GM12878 (cell line): Measurements from ENCODE around the gene ZNF280A.

Source experiments
- CHD1 ChIP-seq: IDR thresholded peaks from 2 replicates; pipeline ENCODE4 v1.6.1; 2012; ENCODE audit warnings: low read depth, low read length, improper control_type of control experiment
- ETV6 ChIP-seq, 2 experiments: fragments of 450-650 bp in 1 of 2; IDR thresholded peaks in 1 of 2; conservative IDR thresholded peaks in 1 of 2; 2 replicates each; pipeline ENCODE4 v1.6.1; 2014; ENCODE audit warnings: antibody characterized with exemption in 1 of 2, borderline replicate concordance in 1 of 2, low read depth in 1 of 2, mild to moderate bottlenecking in 1 of 2, moderate library complexity in 1 of 2
- MXI1 ChIP-seq: fragments of 150-350 bp; IDR thresholded peaks from 2 replicates; pipeline ENCODE4 v1.6.1; 2011; ENCODE audit warnings: low read depth, mild to moderate bottlenecking, inconsistent platforms, low read length, improper control_type of control experiment
- NFIC ChIP-seq: IDR thresholded peaks from 2 replicates; pipeline ENCODE4 v1.6.1; 2012; ENCODE audit warnings: low read depth, mild to moderate bottlenecking, inconsistent platforms, low read length, moderate library complexity
- NFYB ChIP-seq: IDR thresholded peaks from 2 replicates; pipeline ENCODE4 v1.6.1; 2011; ENCODE audit warnings: low read depth, mild to moderate bottlenecking, low read length, improper control_type of control experiment, moderate library complexity; ENCODE audit not compliant: insufficient read depth
- POLR2A ChIP-seq: IDR thresholded peaks from 2 replicates; pipeline ENCODE4 v1.6.1; 2011; ENCODE audit warnings: low read depth, mild to moderate bottlenecking, low read length
- POLR2AphosphoS5 ChIP-seq: IDR thresholded peaks from 2 replicates; pipeline ENCODE4 v1.6.1; 2011; ENCODE audit warnings: mild to moderate bottlenecking, low read length, inconsistent platforms
- SUZ12 ChIP-seq: fragments of 200-600 bp; sonication (generic); IDR thresholded peaks from one replicate; pipeline ENCODE4 v1.6.1; 2018; ENCODE audit warnings: antibody characterized with exemption, mild to moderate bottlenecking; ENCODE audit not compliant: unreplicated experiment
- TAF1 ChIP-seq: IDR thresholded peaks from 2 replicates; pipeline ENCODE4 v1.6.1; 2011; ENCODE audit warnings: mild to moderate bottlenecking, low read depth, low read length, borderline replicate concordance
- TCF7 ChIP-seq: IDR thresholded peaks from 2 replicates; pipeline ENCODE4 v1.6.1; 2014; ENCODE audit warnings: antibody characterized with exemption, borderline replicate concordance
- USF1 ChIP-seq: IDR thresholded peaks from 2 replicates; pipeline ENCODE4 v1.6.1; 2011; ENCODE audit warnings: borderline replicate concordance, low read depth, mild to moderate bottlenecking, moderate library complexity, mixed read lengths, low read length; ENCODE audit not compliant: insufficient read depth; ENCODE audit errors: extremely low read length
- ZNF274 ChIP-seq: IDR thresholded peaks from one replicate; pipeline ENCODE4 v1.8.0; 2011; ENCODE audit not compliant: insufficient read length, insufficient read depth
- TF ChIP-seq, protein P1 (sequence below), 3 experiments: IDR thresholded peaks in 2 of 3; conservative IDR thresholded peaks in 1 of 3; 2 replicates each; pipeline ENCODE4 v1.5.1; 2011; ENCODE audit warnings: low read depth in 3 of 3, low read length in 3 of 3, mild to moderate bottlenecking in 3 of 3, control low read depth in 2 of 3, moderate library complexity in 2 of 3, inconsistent platforms in 1 of 3, mixed read lengths in 1 of 3; ENCODE audit not compliant: control insufficient read depth in 2 of 3, insufficient read depth in 1 of 3; ENCODE audit errors: extremely low read depth in 1 of 3
- TF ChIP-seq, protein P2 (sequence below): fragments of 450-650 bp; IDR thresholded peaks from 2 replicates; pipeline ENCODE4 v1.6.1; 2014; ENCODE audit warnings: mild to moderate bottlenecking

GRCh38 chr22:22478470-22478869 lies 41.6 kb downstream of the ZNF280A start:
- no peak for TF ChIP-seq MXI1
- TF ChIP-seq CHD1: no peak
- TF ChIP-seq, protein P1, sequence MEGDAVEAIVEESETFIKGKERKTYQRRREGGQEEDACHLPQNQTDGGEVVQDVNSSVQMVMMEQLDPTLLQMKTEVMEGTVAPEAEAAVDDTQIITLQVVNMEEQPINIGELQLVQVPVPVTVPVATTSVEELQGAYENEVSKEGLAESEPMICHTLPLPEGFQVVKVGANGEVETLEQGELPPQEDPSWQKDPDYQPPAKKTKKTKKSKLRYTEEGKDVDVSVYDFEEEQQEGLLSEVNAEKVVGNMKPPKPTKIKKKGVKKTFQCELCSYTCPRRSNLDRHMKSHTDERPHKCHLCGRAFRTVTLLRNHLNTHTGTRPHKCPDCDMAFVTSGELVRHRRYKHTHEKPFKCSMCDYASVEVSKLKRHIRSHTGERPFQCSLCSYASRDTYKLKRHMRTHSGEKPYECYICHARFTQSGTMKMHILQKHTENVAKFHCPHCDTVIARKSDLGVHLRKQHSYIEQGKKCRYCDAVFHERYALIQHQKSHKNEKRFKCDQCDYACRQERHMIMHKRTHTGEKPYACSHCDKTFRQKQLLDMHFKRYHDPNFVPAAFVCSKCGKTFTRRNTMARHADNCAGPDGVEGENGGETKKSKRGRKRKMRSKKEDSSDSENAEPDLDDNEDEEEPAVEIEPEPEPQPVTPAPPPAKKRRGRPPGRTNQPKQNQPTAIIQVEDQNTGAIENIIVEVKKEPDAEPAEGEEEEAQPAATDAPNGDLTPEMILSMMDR (IDR thresholded peaks at IDR 0.05 in 2 of 3, conservative IDR thresholded peaks at IDR 0.05 in 1 of 3; ENCODE audit: control insufficient read depth in 2 of 3, extremely low read depth in 1 of 3, insufficient read depth in 1 of 3, low read depth in 3 of 3, low read length in 3 of 3): no peak
- TF ChIP-seq SUZ12: no peak
- no peak for TF ChIP-seq TAF1
- no peak for TF ChIP-seq TCF7
- TF ChIP-seq POLR2A: no peak
- no peak for TF ChIP-seq ZNF274
- TF ChIP-seq, protein P2, sequence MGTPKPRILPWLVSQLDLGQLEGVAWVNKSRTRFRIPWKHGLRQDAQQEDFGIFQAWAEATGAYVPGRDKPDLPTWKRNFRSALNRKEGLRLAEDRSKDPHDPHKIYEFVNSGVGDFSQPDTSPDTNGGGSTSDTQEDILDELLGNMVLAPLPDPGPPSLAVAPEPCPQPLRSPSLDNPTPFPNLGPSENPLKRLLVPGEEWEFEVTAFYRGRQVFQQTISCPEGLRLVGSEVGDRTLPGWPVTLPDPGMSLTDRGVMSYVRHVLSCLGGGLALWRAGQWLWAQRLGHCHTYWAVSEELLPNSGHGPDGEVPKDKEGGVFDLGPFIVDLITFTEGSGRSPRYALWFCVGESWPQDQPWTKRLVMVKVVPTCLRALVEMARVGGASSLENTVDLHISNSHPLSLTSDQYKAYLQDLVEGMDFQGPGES: no peak
- no peak for TF ChIP-seq NFIC
- no peak for TF ChIP-seq USF1
- no peak for TF ChIP-seq NFYB
- no peak for TF ChIP-seq POLR2AphosphoS5
- TF ChIP-seq ETV6 (conservative IDR thresholded peaks at IDR 0.05 in 1 of 2, IDR thresholded peaks at IDR 0.05 in 1 of 2; ENCODE audit: borderline replicate concordance in 1 of 2, low read depth in 1 of 2): no peak
